GM19025 (cell line): Measurements from ENCODE around the gene PCDHA1.

Experiments
- ATAC-seq: cut with Tn5 transposase; IDR thresholded peaks from one replicate; pipeline ENCODE4 v1.9.1; 2021; ENCODE audit warnings: mild to moderate bottlenecking, low read depth, moderate library complexity; ENCODE audit not compliant: unreplicated experiment

PCDHA1 gene

GRCh38 chr5:140883373-140883772 lies 97.4 kb downstream of the PCDHA1 start:
- no peak for ATAC-seq

GRCh38 chr5:140883927-140884697 lies 98.2 kb downstream of the PCDHA1 start:
- no peak for ATAC-seq

- no peak for ATAC-seq
Observed at GRCh38 chr5:140916325-140916724, 130.4 kb downstream of the PCDHA1 start.

- ATAC-seq: no peak
Observed at GRCh38 chr5:140923601-140924000, 137.7 kb downstream of the PCDHA1 start.

GRCh38 chr5:140925806-140926442 lies 140.0 kb downstream of the PCDHA1 start, which contains the start of gene PCDHAC1:
PCDHAC1 (plus strand) TSS chr5:140926299; CDS start chr5:140926893, 594 bp downstream.
- ATAC-seq: no peak

GRCh38 chr5:140926443-140927227 lies 140.7 kb downstream of the PCDHA1 start:
- no peak for ATAC-seq

- no peak for ATAC-seq
Observed at GRCh38 chr5:140927228-140927573, 141.3 kb downstream of the PCDHA1 start.

GRCh38 chr5:140934964-140935606 lies 149.1 kb downstream of the PCDHA1 start:
- ATAC-seq: no peak

- no peak for ATAC-seq
Observed at GRCh38 chr5:140946578-140946977, 160.6 kb downstream of the PCDHA1 start.

- ATAC-seq: no peak
Observed at GRCh38 chr5:140951636-140952035, 165.7 kb downstream of the PCDHA1 start.

GRCh38 chr5:140953234-140953633 lies 167.3 kb downstream of the PCDHA1 start:
- ATAC-seq: no peak

- no peak for ATAC-seq
Observed at GRCh38 chr5:140962190-140962589, 176.2 kb downstream of the PCDHA1 start.

GRCh38 chr5:140964356-140964755 lies 178.4 kb downstream of the PCDHA1 start:
- ATAC-seq: no peak

- ATAC-seq: no peak
Observed at GRCh38 chr5:140965905-140966292, 180.0 kb downstream of the PCDHA1 start.

- no peak for ATAC-seq
Observed at GRCh38 chr5:140966293-140967225, 180.6 kb downstream of the PCDHA1 start, which contains the start of gene PCDHAC2. PCDHAC2 (plus strand) TSS chr5:140966476; CDS start chr5:140966767, 291 bp downstream.

- ATAC-seq: no peak
Observed at GRCh38 chr5:140967226-140967893, 181.4 kb downstream of the PCDHA1 start.

- no peak for ATAC-seq
Observed at GRCh38 chr5:140969880-140970279, 183.9 kb downstream of the PCDHA1 start.

GRCh38 chr5:140973550-140973949 lies 187.6 kb downstream of the PCDHA1 start:
- ATAC-seq: no peak

GRCh38 chr5:140977003-140977402 lies 191.1 kb downstream of the PCDHA1 start:
- no peak for ATAC-seq
